AG09319 (cell line): ENCODE results near the gene WNT8A.

Experiments used
- DNase-seq: peaks from one replicate; pipeline ENCODE4 v3.0.0-alpha.2; 2010; ENCODE audit warnings: low read depth; ENCODE audit errors: extremely low read depth
- TF ChIP-seq, protein P1 (sequence below): IDR thresholded peaks from 2 replicates; pipeline ENCODE4 v1.5.1; 2011; ENCODE audit warnings: low read depth, mild to moderate bottlenecking, inconsistent platforms, low read length, moderate library complexity

The WNT8A gene

DNA sequence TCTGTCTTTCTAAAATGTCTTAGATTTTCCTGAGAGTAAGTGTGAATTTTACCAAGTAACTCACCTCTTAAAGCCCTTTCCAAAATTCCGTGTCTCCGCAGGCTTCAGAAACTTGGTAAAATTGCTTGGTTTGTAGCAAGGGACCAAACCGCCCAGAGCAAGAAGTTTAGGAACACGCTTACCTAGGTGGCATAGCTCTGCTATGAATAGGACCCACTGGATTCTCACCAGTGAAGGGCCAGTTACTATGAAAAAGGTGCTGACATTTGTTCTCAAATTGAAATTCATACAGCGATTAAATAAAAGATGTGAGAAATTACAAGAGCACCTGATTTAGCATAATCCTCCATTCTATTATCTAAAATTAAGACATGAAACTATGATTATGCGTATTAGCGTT lies 48.7 kb downstream of the WNT8A start:
- TF ChIP-seq, protein P1, sequence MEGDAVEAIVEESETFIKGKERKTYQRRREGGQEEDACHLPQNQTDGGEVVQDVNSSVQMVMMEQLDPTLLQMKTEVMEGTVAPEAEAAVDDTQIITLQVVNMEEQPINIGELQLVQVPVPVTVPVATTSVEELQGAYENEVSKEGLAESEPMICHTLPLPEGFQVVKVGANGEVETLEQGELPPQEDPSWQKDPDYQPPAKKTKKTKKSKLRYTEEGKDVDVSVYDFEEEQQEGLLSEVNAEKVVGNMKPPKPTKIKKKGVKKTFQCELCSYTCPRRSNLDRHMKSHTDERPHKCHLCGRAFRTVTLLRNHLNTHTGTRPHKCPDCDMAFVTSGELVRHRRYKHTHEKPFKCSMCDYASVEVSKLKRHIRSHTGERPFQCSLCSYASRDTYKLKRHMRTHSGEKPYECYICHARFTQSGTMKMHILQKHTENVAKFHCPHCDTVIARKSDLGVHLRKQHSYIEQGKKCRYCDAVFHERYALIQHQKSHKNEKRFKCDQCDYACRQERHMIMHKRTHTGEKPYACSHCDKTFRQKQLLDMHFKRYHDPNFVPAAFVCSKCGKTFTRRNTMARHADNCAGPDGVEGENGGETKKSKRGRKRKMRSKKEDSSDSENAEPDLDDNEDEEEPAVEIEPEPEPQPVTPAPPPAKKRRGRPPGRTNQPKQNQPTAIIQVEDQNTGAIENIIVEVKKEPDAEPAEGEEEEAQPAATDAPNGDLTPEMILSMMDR = no peak

GRCh38 chr5:138138949-138139780 lies 55.3 kb downstream of the WNT8A start, which contains the start of gene NME5:
Gene NME5, minus strand, starts transcription at chr5:138139428. Its CDS starts 648 bp downstream, at chr5:138138780.
- peak; percentile 7 for DNase-seq
- TF ChIP-seq, protein P1 = no peak

More for the DNA sequence above, 48.7 kb downstream of the WNT8A start:
- no peak for DNase-seq

- TF ChIP-seq, protein P1 = no peak
- no peak for DNase-seq
These were observed 55.9 kb downstream of the WNT8A start for GRCh38 chr5:138139781-138140090.

GRCh38 chr5:138140268-138140667 lies 56.4 kb downstream of the WNT8A start:
- TF ChIP-seq, protein P1 = no peak
- DNase-seq = no peak
